Right lobe of liver (tissue), 6 donors: Measurements from ENCODE around the gene RRP8. TPM values are rescaled to one million over a fixed set of nuclear protein-coding genes. Genes with fewer than 3 reads are reported as not detected.
A peak's percentile ranks its signal among the peaks of the same experiment; 100 is the strongest.

Experiments
- ATAC-seq, 4 donors: fragments of 200-7000 bp; cut with Tn5 transposase; one replicate each; pipeline ENCODE4 v1.9.1; 2020; ENCODE audit warnings: mild to moderate bottlenecking in 4 of 4, moderate library complexity in 4 of 4
- DNase-seq, 3 donors: peaks; one replicate each; pipeline ENCODE4 v3.0.0-alpha.2; 2020
- H3K27ac ChIP-seq, 3 donors: fragments of 200-600 bp; one replicate each; pipeline ENCODE4 v1.8.0; 2022
- H3K27me3 ChIP-seq, 2 donors: fragments of 200-600 bp; one replicate each; pipeline ENCODE4 v1.8.0; 2022
- H3K36me3 ChIP-seq, 4 donors: fragments of 200-600 bp; sonication (generic) in 1 of 4; one replicate each; pipeline versions ENCODE4 v1.5.1 to v1.8.0; 2017 to 2022; ENCODE audit warnings: control low read depth in 1 of 4
- H3K4me1 ChIP-seq, 4 donors: fragments of 200-600 bp; sonication (generic) in 1 of 4; one replicate each; pipeline versions ENCODE4 v1.5.1 to v1.8.0; 2017 to 2022; ENCODE audit warnings: control low read depth in 1 of 4
- H3K4me3 ChIP-seq, 3 donors: fragments of 200-600 bp; one replicate each; pipeline ENCODE4 v1.8.0; 2022
- H3K9me3 ChIP-seq, 4 donors: fragments of 200-600 bp; sonication (generic) in 1 of 4; one replicate each; pipeline versions ENCODE4 v1.5.1 to v1.8.0; 2017 to 2022; ENCODE audit warnings: control low read depth in 1 of 4
- CTCF ChIP-seq, 4 donors: fragments of 200-600 bp in 3 of 4; fragments of 450-650 bp in 1 of 4; IDR thresholded peaks; one replicate each; pipeline versions ENCODE4 v1.5.1 to v1.8.0; 2016 to 2022; ENCODE audit warnings: antibody characterized with exemption in 4 of 4, mild to moderate bottlenecking in 2 of 4
- POLR2A ChIP-seq: fragments of 450-650 bp; IDR thresholded peaks from one replicate; pipeline ENCODE4 v1.6.1; 2017; ENCODE audit warnings: antibody characterized with exemption, mild to moderate bottlenecking
- WGBS: methylation state at CpG from one replicate; pipeline ENCODE4 v1.1.6; 2018; ENCODE audit warnings: low coverage, low lambda C conversion rate; ENCODE audit not compliant: insufficient coverage; ENCODE audit errors: missing lambda C conversion rate; 5-methylcytosine and 5-hydroxymethylcytosine counted together
- intact Hi-C, 2 donors: fragments of 100-400 bp; cut with DNase I; formaldehyde crosslinking; loops; one replicate each; pipeline versions ENCODE4 v1.11.2 to v1.14.1; 2022
- total RNA-seq, 6 experiments: library from RNA; depleted of rRNA in 2 of 6; stranded (reverse); fragments of >200 nt in 2 of 6; fragmentation: NEBNext Ultra II Directional in 3 of 6; extraction: Animal tissue kit (Norgen Biotek cat#: 25700) in 3 of 6; gene quantifications; one replicate each; pipeline versions ENCODE4 v1.1.0 to v1.2.4, GENCODE V29; 2016 to 2023
- donor health status: DM: no; HTN: yes; CAD: no.
- donor health status: DM: no; HTN: no; CAD: no.
- donor health status: DM: no; HTN: no; CAD: no.
- donor health status: DM: no; HTN: yes; CAD: no.
- donor health status: DM: no; HTN: yes; CAD: no.

The RRP8 gene
- total RNA-seq, 6 experiments from 2014 or later: 11.3 to 17.1 (median 14.2) TPM

- H3K36me3 ChIP-seq: peaks cover 8 to 37% (median 19%) of the 10 kb centered on the region in 4 donors
- H3K9me3 ChIP-seq: no peaks in the 10 kb centered on the region
- no peak overlapping the region for H3K4me3 ChIP-seq
- 11% methylated on average over 8 of the region's 11 CpGs for WGBS
- peaks cover 0 to 49% (median 16%) of the 10 kb centered on the region in 4 donors for H3K4me1 ChIP-seq
- ATAC-seq: peak; percentile 72 to 81 (median 77)
- peak; percentile 83 to 93 (median 90) for DNase-seq
- peak overlapping the region; percentile 75 to 91 (median 88) for H3K27ac ChIP-seq
- TF ChIP-seq POLR2A (peak; percentile 73), CTCF (IDR thresholded peaks at IDR 0.05) (no peak)
- intact Hi-C loops: no loop called here
- no peaks in the 10 kb centered on the region for H3K27me3 ChIP-seq
Measured at GRCh38 chr11:6606471-6607189, 3.2 kb upstream of the RRP8 start.

GRCh38 chr11:6604790-6605189 is 1.4 kb upstream of the RRP8 start:
- no peak for DNase-seq
- WGBS: 21% methylated on average over 3 of the region's 3 CpGs
- peak overlapping the region; percentile 73 to 89 (median 77) for H3K4me3 ChIP-seq
- peaks cover 0 to 45% (median 16%) of the 10 kb centered on the region in 4 donors for H3K4me1 ChIP-seq
- peak overlapping the region; percentile 84 to 91 (median 89) for H3K27ac ChIP-seq
- TF ChIP-seq POLR2A (no peak), CTCF (IDR thresholded peaks at IDR 0.05) (no peak)
- no peaks in the 10 kb centered on the region for H3K9me3 ChIP-seq
- H3K36me3 ChIP-seq: peaks cover 3 to 42% (median 18%) of the 10 kb centered on the region in 4 donors
- intact Hi-C loops: no loop called here
- no peak for ATAC-seq
- no peaks in the 10 kb centered on the region for H3K27me3 ChIP-seq

GRCh38 chr11:6604081-6604626 is 738 bp upstream of the RRP8 start:
- TF ChIP-seq POLR2A (peak; percentile 39), CTCF (IDR thresholded peaks at IDR 0.05) (peak; percentile 9 to 29 (median 12))
- Histone ChIP-seq H3K36me3 (peaks cover 3 to 42% (median 15%) of the 10 kb centered on the region in 4 donors), H3K4me1 (peaks cover 0 to 51% (median 18%) of the 10 kb centered on the region in 4 donors), H3K27ac (peak overlapping the region; percentile 84 to 91 (median 89)), H3K27me3 (no peaks in the 10 kb centered on the region), H3K9me3 (no peaks in the 10 kb centered on the region), H3K4me3 (peak overlapping the region; percentile 73 to 89 (median 77))
- DNase-seq (peak in 2 of 3 donors; percentile 59 to 62), ATAC-seq (peak; percentile 42 to 51 (median 46))
- intact Hi-C loops: no loop called here
- 2% methylated on average over 17 of the region's 20 CpGs for WGBS

- 44% methylated on average over 7 of the region's 7 CpGs for WGBS
- ATAC-seq (no peak), DNase-seq (no peak)
- H3K9me3 ChIP-seq: no peaks in the 10 kb centered on the region
- H3K4me3 ChIP-seq: peak overlapping the region; percentile 73 to 89 (median 77)
- H3K36me3 ChIP-seq: peaks cover 0 to 30% (median 13%) of the 10 kb centered on the region in 4 donors
- H3K27me3 ChIP-seq: no peaks in the 10 kb centered on the region
- peak overlapping the region in 2 of 3 donors; percentile 84 to 91 for H3K27ac ChIP-seq
- intact Hi-C loops: no loop called here
- TF ChIP-seq CTCF (IDR thresholded peaks at IDR 0.05): no peak
- TF ChIP-seq POLR2A: no peak
- H3K4me1 ChIP-seq: peaks cover 0 to 60% (median 21%) of the 10 kb centered on the region in 4 donors
Measured at GRCh38 chr11:6602096-6602940, 1.1 kb downstream of the RRP8 start.
